ENCODE data around the gene WWC2. TPM values are rescaled to one million over a fixed set of nuclear protein-coding genes. Genes with fewer than 3 reads are reported as not detected.

Gene WWC2
- total RNA-seq, 4 donors from 2014 or later: 7.4 to 24.8 (median 8.0) TPM

- TF ChIP-seq, protein P1, sequence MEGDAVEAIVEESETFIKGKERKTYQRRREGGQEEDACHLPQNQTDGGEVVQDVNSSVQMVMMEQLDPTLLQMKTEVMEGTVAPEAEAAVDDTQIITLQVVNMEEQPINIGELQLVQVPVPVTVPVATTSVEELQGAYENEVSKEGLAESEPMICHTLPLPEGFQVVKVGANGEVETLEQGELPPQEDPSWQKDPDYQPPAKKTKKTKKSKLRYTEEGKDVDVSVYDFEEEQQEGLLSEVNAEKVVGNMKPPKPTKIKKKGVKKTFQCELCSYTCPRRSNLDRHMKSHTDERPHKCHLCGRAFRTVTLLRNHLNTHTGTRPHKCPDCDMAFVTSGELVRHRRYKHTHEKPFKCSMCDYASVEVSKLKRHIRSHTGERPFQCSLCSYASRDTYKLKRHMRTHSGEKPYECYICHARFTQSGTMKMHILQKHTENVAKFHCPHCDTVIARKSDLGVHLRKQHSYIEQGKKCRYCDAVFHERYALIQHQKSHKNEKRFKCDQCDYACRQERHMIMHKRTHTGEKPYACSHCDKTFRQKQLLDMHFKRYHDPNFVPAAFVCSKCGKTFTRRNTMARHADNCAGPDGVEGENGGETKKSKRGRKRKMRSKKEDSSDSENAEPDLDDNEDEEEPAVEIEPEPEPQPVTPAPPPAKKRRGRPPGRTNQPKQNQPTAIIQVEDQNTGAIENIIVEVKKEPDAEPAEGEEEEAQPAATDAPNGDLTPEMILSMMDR (IDR thresholded peaks at IDR 0.05): no peak
- TF ChIP-seq POLR2A (IDR thresholded peaks at IDR 0.05): no peak
- Histone ChIP-seq H3K4me3 (no peak overlapping the region), H3K27ac (no peak overlapping the region), H3K9me3 (no peaks in the 10 kb centered on the region), H3K27me3 (no peaks in the 10 kb centered on the region), H3K4me1 (no peaks in the 10 kb centered on the region), H3K36me3 (no peaks in the 10 kb centered on the region)
- 71 to 77% methylated on average over 3 of the region's 3 CpGs for WGBS, 2 donors
- DNase-seq: no peak
- intact Hi-C loops (cut with DNase I): no loop called here
Observed at GRCh38 chr4:183306811-183307210, 207.8 kb downstream of the WWC2 start.

GRCh38 chr4:183312841-183313240, 213.8 kb downstream of the WWC2 start:
- H3K4me1 ChIP-seq: no peaks in the 10 kb centered on the region
- WGBS, 2 donors: 86 to 89% methylated on average over 4 to 5 of the region's 5 CpGs
- no peak for TF ChIP-seq POLR2A (IDR thresholded peaks at IDR 0.05)
- TF ChIP-seq, protein P1 (IDR thresholded peaks at IDR 0.05): no peak
- intact Hi-C loops (cut with DNase I): no loop called here
- no peak for DNase-seq
- H3K4me3 ChIP-seq: no peak overlapping the region
- H3K36me3 ChIP-seq: peaks cover 0 to 42% (median 0%) of the 10 kb centered on the region in 3 donors
- H3K27ac ChIP-seq: no peak overlapping the region
- no peaks in the 10 kb centered on the region for H3K27me3 ChIP-seq
- no peaks in the 10 kb centered on the region for H3K9me3 ChIP-seq

- Histone ChIP-seq H3K4me1 (no peaks in the 10 kb centered on the region), H3K9me3 (no peaks in the 10 kb centered on the region), H3K4me3 (no peak overlapping the region), H3K27me3 (no peaks in the 10 kb centered on the region), H3K36me3 (peaks cover 0 to 42% (median 0%) of the 10 kb centered on the region in 3 donors), H3K27ac (no peak overlapping the region)
- 86 to 90% methylated on average over 14 to 15 of the region's 15 CpGs for WGBS, 2 donors
- intact Hi-C loops (cut with DNase I): no loop called here
- DNase-seq: no peak
- TF ChIP-seq POLR2A (IDR thresholded peaks at IDR 0.05): no peak
- TF ChIP-seq, protein P1 (IDR thresholded peaks at IDR 0.05): no peak
Observed at GRCh38 chr4:183314336-183314735, 215.3 kb downstream of the WWC2 start.

DNA sequence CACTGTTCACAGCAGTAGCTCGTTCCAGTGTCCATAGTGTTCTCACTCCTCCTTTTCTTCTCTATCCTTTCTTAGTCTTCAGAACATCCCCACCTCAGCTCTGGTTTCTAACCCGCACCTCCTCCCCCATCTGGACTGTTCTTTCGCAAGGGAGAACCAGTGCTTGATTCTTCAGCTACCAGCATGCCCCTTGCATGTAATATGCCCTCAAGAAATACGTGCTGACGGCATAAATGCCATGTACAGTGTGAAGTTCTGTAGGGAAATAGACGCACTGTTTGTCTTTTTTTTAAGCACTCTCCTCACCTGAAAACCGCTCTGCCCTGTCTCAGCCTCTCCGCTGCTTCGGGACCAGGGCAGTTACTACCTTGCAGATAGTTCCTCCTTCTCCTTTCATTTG, 215.7 kb downstream of the WWC2 start:
- Histone ChIP-seq H3K4me1 (no peaks in the 10 kb centered on the region), H3K9me3 (no peaks in the 10 kb centered on the region), H3K27me3 (no peaks in the 10 kb centered on the region), H3K27ac (no peak overlapping the region), H3K36me3 (peaks cover 0 to 42% (median 0%) of the 10 kb centered on the region in 3 donors), H3K4me3 (no peak overlapping the region)
- intact Hi-C loops (cut with DNase I): no loop called here
- 84 to 89% methylated on average over 9 of the region's 9 CpGs for WGBS, 2 donors
- no peak for DNase-seq
- TF ChIP-seq, protein P1 (IDR thresholded peaks at IDR 0.05): no peak
- no peak for TF ChIP-seq POLR2A (IDR thresholded peaks at IDR 0.05)

DNA sequence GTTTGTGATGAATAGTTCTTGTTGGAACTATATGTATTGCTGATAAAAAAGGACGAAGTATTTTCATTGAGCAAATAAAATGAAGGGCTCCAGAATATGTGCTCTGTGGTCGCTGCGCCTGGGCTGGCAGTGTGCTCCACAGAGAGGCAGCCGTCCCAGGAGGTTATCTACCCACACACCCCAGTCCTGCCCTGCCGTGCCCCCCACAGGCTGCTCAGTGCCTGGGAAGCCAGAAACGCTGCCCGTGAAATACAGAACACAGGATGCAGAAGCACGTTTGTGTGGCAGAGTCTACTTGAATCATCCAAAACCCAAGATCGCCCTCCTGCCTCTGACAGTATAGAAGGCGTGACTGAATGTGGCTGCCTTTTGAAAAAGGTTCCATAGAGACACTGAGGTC, 219.6 kb downstream of the WWC2 start:
- Histone ChIP-seq H3K9me3 (no peaks in the 10 kb centered on the region), H3K27ac (no peak overlapping the region), H3K27me3 (peaks cover 0 to 8% (median 0%) of the 10 kb centered on the region in 4 donors), H3K4me3 (no peak overlapping the region), H3K36me3 (peaks cover 0 to 26% (median 0%) of the 10 kb centered on the region in 3 donors), H3K4me1 (peaks cover 0 to 5% (median 0%) of the 10 kb centered on the region in 3 donors)
- WGBS, 2 donors: 84 to 85% methylated on average over 7 to 8 of the region's 10 CpGs
- DNase-seq: no peak
- no peak for TF ChIP-seq POLR2A (IDR thresholded peaks at IDR 0.05)
- TF ChIP-seq, protein P1 (IDR thresholded peaks at IDR 0.05): no peak
- intact Hi-C loops (cut with DNase I): no loop called here

Measured in esophagus squamous epithelium (tissue), 5 donors.